ENCODE measurements around the gene ERGIC3.

ERGIC3 gene

GRCh38 chr20:35541783-35542662 lies at the start of gene ERGIC3:
Gene ERGIC3 (plus strand): TSS chr20:35542078. CDS start chr20:35542098, 20 bp downstream.
- DNase-seq = peak; percentile 96
- in situ Hi-C loops (cut with MboI; ENCODE audit: low pct_unique_long_range_greater_than_20kb, low sequenced_read_pairs) = no loop called here

- no peak for DNase-seq
- in situ Hi-C loops (cut with MboI; ENCODE audit: low pct_unique_long_range_greater_than_20kb, low sequenced_read_pairs) = no loop called here
These were observed 49.5 kb upstream of the ERGIC3 start for GRCh38 chr20:35492352-35492751.

GRCh38 chr20:35496481-35496880 lies 45.4 kb upstream of the ERGIC3 start:
- no peak for DNase-seq
- in situ Hi-C loops (cut with MboI; ENCODE audit: low pct_unique_long_range_greater_than_20kb, low sequenced_read_pairs) = no loop called here

- in situ Hi-C loops (cut with MboI; ENCODE audit: low pct_unique_long_range_greater_than_20kb, low sequenced_read_pairs) = no loop called here
- no peak for DNase-seq
These were observed 44.6 kb upstream of the ERGIC3 start for GRCh38 chr20:35497320-35497719.

- in situ Hi-C loops (cut with MboI; ENCODE audit: low pct_unique_long_range_greater_than_20kb, low sequenced_read_pairs) = no loop called here
- no peak for DNase-seq
These were observed 44.1 kb upstream of the ERGIC3 start for GRCh38 chr20:35497780-35498189.

GRCh38 chr20:35499271-35499670 lies 42.6 kb upstream of the ERGIC3 start:
- no peak for DNase-seq
- in situ Hi-C loops (cut with MboI; ENCODE audit: low pct_unique_long_range_greater_than_20kb, low sequenced_read_pairs) = no loop called here

- peak; percentile 82 for DNase-seq
- in situ Hi-C loops (cut with MboI; ENCODE audit: low pct_unique_long_range_greater_than_20kb, low sequenced_read_pairs) = no loop called here
These were observed 39.5 kb upstream of the ERGIC3 start for GRCh38 chr20:35502352-35502751.

- DNase-seq = no peak
- in situ Hi-C loops (cut with MboI; ENCODE audit: low pct_unique_long_range_greater_than_20kb, low sequenced_read_pairs) = no loop called here
These were observed 38.6 kb upstream of the ERGIC3 start for GRCh38 chr20:35503281-35503680.

- in situ Hi-C loops (cut with MboI; ENCODE audit: low pct_unique_long_range_greater_than_20kb, low sequenced_read_pairs) = no loop called here
- DNase-seq = no peak
These were observed 37.9 kb upstream of the ERGIC3 start for GRCh38 chr20:35503841-35504561.

GRCh38 chr20:35504751-35505150 lies 37.1 kb upstream of the ERGIC3 start:
- in situ Hi-C loops (cut with MboI; ENCODE audit: low pct_unique_long_range_greater_than_20kb, low sequenced_read_pairs) = no loop called here
- no peak for DNase-seq

GRCh38 chr20:35506179-35506578 lies 35.7 kb upstream of the ERGIC3 start:
- DNase-seq = no peak
- in situ Hi-C loops (cut with MboI; ENCODE audit: low pct_unique_long_range_greater_than_20kb, low sequenced_read_pairs) = no loop called here

- in situ Hi-C loops (cut with MboI; ENCODE audit: low pct_unique_long_range_greater_than_20kb, low sequenced_read_pairs) = no loop called here
- no peak for DNase-seq
These were observed 34.8 kb upstream of the ERGIC3 start for GRCh38 chr20:35506872-35507638.

GRCh38 chr20:35508493-35509218 lies 33.2 kb upstream of the ERGIC3 start:
- no peak for DNase-seq
- in situ Hi-C loops (cut with MboI; ENCODE audit: low pct_unique_long_range_greater_than_20kb, low sequenced_read_pairs) = no loop called here

- in situ Hi-C loops (cut with MboI; ENCODE audit: low pct_unique_long_range_greater_than_20kb, low sequenced_read_pairs) = no loop called here
- no peak for DNase-seq
These were observed 30.7 kb upstream of the ERGIC3 start for GRCh38 chr20:35510951-35511735.

GRCh38 chr20:35511814-35512420 lies 30.0 kb upstream of the ERGIC3 start:
- in situ Hi-C loops (cut with MboI; ENCODE audit: low pct_unique_long_range_greater_than_20kb, low sequenced_read_pairs) = no loop called here
- DNase-seq = peak; percentile 44

GRCh38 chr20:35514371-35514932 lies 27.4 kb upstream of the ERGIC3 start:
- DNase-seq = no peak

GRCh38 chr20:35515341-35515740 lies 26.5 kb upstream of the ERGIC3 start:
- in situ Hi-C loops (cut with MboI; ENCODE audit: low pct_unique_long_range_greater_than_20kb, low sequenced_read_pairs) = no loop called here
- no peak for DNase-seq

More at GRCh38 chr20:35514371-35514932, 27.4 kb upstream of the ERGIC3 start:
- in situ Hi-C loops (cut with MboI; ENCODE audit: low pct_unique_long_range_greater_than_20kb, low sequenced_read_pairs) = no loop called here

Data from KBM-7 (cell line).